GM13977 (cell line): ENCODE results near the gene C1orf87.

ENCODE experiments used
- DNase-seq: peaks from one replicate; pipeline ENCODE4 v3.0.0; 2012; ENCODE audit warnings: low spot score
- in situ Hi-C: fragments of 300-500 bp; cut with MboI; formaldehyde crosslinking; loops from one replicate; pipeline ENCODE4 v1.12.0; 2022; ENCODE audit warnings: low sequenced_read_pairs, low pct_unique_long_range_greater_than_20kb, mixed read lengths, inconsistent platforms; ENCODE audit not compliant: unreplicated experiment
- TF ChIP-seq, protein P1 (sequence below): IDR thresholded peaks from 2 replicates; pipeline ENCODE4 v1.5.1; 2012; ENCODE audit warnings: mild to moderate bottlenecking, control low read depth; ENCODE audit not compliant: insufficient read depth; ENCODE audit errors: extremely low read depth, missing control alignments

Gene C1orf87

DNA sequence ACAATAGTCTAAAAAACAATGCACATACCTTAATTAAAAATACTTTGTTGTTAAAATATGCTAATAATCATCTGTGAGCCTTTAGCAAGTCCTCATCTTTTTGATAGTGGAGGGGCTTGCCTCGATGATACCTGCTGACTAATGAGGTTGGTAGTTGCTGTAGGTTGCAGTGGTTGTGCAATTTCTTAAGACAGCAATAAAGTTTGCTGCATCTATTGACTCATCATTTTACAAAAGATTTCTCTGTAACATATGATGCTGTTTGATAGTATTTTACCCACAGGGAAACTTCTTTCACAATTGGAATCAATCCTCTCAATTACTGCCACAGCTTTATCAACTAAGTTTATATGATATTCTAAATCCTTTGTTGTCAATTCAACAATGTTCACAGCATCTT lies 7.6 kb downstream of the C1orf87 start:
- DNase-seq = no peak
- in situ Hi-C loops = no loop called here
- TF ChIP-seq, protein P1, sequence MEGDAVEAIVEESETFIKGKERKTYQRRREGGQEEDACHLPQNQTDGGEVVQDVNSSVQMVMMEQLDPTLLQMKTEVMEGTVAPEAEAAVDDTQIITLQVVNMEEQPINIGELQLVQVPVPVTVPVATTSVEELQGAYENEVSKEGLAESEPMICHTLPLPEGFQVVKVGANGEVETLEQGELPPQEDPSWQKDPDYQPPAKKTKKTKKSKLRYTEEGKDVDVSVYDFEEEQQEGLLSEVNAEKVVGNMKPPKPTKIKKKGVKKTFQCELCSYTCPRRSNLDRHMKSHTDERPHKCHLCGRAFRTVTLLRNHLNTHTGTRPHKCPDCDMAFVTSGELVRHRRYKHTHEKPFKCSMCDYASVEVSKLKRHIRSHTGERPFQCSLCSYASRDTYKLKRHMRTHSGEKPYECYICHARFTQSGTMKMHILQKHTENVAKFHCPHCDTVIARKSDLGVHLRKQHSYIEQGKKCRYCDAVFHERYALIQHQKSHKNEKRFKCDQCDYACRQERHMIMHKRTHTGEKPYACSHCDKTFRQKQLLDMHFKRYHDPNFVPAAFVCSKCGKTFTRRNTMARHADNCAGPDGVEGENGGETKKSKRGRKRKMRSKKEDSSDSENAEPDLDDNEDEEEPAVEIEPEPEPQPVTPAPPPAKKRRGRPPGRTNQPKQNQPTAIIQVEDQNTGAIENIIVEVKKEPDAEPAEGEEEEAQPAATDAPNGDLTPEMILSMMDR = no peak

DNA sequence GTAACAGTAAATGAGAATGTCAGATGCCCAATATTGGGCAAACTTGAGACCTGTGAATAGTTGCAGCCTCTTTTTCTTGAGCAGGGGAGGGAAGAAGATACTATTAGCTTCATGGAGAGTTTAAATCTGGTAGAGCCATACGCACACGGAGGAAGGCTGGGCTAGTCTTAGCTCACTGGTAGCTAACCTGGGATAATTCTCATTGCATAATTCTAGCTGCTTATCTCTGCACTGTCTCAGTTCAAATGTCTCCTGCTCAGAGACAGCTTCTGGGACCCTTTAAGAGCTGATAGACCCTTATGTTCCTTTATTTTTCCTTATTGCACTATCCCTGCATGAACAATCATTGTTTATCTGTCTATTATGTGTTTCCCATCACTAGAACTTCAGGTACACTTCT lies 8.4 kb downstream of the C1orf87 start:
- in situ Hi-C loops = no loop called here
- TF ChIP-seq, protein P1 = no peak
- DNase-seq = no peak

DNA sequence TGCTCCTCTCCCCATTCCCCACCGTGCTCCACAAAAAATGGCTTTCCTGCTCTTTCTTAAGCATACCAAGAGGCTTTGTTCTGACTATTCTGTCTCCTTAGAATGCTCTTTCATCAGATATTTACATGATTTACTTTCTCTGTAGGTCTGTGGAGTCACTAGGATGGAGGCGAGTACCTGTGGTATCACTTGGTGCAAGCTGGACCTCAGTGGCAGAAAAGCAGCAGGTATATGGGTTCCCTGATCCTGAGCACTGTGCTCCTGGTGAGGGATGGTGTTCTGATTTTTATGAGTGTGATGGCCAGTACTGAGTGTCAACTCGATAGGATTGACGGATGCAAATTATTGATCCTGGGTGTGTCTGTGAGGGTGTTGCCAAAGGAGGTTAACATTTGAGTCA lies 10.0 kb downstream of the C1orf87 start:
- no peak for DNase-seq
- in situ Hi-C loops = no loop called here
- TF ChIP-seq, protein P1 = no peak

DNA sequence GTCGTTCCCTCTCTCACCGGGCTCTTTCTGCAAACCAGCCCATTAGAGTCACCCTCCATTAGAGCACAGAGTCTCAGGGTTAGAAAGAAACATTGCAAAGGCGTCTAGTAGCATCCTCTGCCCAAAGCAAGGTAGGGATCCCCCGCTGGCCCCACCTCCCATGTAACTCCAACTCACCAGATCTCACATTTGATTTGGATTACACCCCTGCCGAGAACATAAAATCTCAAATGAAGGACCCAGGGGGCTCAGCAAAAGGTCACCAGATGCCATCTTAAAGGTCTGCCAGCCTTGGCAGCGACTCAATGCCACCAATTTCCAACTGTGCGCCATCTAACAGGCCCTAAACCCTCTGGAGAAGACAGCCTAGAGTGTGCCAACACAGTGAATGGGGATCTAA lies 14.1 kb downstream of the C1orf87 start:
- in situ Hi-C loops = no loop called here
- DNase-seq = no peak
- TF ChIP-seq, protein P1 = no peak

DNA sequence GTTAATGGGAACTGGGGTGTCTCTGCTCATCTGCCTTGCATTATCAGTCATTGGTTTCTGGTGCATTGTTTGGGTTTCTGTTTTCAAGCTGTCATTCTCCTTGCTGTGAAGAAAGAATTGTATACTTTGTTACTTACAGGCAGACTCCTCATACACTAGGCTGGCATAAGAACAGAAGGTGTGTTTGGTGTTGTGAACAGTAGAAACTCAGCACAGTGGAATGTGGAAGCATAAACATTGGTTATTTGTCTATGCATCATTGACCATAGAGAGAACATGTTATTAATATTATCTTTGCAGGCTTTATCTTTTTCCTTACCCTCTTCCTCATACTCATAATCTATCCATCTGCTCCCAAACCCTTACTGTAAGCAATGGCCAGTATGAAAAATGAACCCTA lies 18.2 kb downstream of the C1orf87 start:
- TF ChIP-seq, protein P1 = no peak
- DNase-seq = no peak
- in situ Hi-C loops = no loop called here

DNA sequence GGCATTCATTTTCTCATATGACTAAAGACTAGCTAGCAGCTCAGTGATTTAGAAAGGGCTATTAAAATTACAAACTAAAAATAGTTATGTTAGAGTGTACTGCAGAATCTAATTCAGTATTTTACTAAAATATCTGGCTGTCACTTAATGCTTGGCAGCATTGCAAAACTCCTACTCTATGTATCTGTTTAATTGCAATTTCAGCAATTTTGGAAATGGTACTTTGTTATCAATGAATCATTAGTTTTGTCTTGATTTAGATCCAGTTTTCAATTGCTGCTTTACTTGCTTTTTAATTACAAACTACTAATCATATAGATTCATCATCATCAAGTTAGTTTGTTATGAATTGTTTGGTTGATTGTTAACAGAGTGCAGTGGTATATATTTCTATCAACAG lies 19.2 kb downstream of the C1orf87 start:
- no peak for DNase-seq
- in situ Hi-C loops = no loop called here

More for the DNA sequence above, 19.2 kb downstream of the C1orf87 start:
- TF ChIP-seq, protein P1 = no peak
